ENCODE measurements around the gene MIS18A.

Gene MIS18A

DNA sequence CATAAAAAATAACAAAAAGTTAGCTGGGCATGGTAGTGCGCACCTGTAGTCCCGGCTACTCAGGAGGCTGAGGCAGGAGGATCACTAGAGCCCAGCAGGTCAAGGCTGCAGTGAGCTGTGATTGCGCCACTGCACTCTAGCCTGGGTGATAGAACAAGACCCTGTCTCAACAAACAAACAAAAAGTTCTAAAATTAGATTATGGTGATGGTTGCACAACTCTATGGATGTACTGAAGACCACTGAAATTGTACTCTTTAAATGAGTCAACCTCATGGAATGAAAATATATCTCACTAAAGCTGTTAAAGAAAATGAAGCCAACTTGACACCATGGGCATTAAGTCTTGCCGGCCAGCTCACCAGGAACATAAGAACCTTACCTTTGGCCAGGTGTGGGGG, 28.9 kb upstream of the MIS18A start:
- TF ChIP-seq, protein P1, sequence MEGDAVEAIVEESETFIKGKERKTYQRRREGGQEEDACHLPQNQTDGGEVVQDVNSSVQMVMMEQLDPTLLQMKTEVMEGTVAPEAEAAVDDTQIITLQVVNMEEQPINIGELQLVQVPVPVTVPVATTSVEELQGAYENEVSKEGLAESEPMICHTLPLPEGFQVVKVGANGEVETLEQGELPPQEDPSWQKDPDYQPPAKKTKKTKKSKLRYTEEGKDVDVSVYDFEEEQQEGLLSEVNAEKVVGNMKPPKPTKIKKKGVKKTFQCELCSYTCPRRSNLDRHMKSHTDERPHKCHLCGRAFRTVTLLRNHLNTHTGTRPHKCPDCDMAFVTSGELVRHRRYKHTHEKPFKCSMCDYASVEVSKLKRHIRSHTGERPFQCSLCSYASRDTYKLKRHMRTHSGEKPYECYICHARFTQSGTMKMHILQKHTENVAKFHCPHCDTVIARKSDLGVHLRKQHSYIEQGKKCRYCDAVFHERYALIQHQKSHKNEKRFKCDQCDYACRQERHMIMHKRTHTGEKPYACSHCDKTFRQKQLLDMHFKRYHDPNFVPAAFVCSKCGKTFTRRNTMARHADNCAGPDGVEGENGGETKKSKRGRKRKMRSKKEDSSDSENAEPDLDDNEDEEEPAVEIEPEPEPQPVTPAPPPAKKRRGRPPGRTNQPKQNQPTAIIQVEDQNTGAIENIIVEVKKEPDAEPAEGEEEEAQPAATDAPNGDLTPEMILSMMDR (conservative IDR thresholded peaks at IDR 0.05; ENCODE audit: low read depth): no peak
- no peak for DNase-seq (ENCODE audit: low spot score)
- ChIA-PET CTCF (interaction anchor here (0.7 kb wide), 1 partner anchor 294 kb away, joined by 4 read pairs; no protein-coding TSS in a partner anchor), POLR2A (ENCODE audit: low non-redundant PET) (no interaction called here)
- H3K27ac ChIP-seq: no peak overlapping the region

DNA sequence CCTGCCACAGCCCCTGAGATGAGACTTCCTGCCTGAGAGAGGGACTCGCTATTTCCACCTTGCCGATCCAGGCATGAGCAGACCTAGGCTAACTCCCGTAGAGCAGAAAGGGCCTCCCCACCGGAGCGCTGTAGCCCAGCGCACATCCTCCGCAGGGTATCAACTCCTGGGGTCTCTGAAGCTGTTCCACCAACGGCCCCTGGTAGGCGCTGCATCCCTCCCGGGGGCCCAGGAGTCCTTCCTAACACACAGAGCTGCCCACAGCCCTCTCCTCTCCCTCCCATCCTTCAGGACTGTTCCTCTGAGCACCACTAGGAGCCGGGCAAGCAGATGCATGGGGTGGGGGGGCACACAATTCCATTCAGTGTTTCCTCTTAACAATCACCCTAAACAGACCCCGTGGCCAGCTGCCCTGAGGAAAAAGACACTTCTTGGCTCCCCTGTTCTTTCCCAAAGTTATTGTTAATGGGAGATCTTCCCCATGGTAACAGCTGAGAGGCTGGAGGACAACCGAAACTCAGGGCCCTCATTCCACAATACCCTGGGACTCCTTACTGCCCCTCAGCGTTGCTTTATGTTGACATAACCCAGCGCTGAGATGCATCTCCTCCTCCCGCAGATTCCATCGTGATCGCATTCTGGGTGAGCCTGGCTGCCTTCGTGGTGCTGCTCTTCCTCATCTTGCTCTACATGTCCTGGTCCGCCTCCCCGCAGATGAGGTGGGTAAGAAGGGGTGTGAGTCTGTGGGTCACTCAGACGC, 27.4 kb upstream of the MIS18A start:
- no peak overlapping the region for H3K27ac ChIP-seq
- TF ChIP-seq, protein P1 (conservative IDR thresholded peaks at IDR 0.05; ENCODE audit: low read depth): no peak
- no peak for DNase-seq (ENCODE audit: low spot score)
- CTCF ChIA-PET: no interaction called here
- POLR2A ChIA-PET (ENCODE audit: low non-redundant PET): no interaction called here

DNA sequence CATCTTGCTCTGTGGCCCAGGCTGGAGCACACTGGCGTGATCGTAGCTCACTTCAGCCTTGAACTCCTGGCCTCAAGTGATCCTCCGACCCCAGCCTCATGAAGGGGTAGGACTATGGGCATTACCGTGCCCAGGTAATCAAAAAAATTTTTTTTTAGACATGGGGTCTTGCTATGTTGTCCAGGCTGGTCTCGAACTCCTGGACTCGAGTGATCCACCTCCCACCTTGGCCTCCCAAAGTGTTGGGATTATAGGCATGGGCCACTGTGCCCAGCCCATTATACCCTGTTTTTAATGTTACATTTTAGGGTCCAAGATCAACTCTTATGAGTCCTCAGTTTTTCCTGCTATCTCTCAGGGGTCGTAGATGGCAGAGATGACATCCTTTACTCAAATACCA, 26.1 kb upstream of the MIS18A start:
- CTCF ChIA-PET: no interaction called here
- no peak for DNase-seq (ENCODE audit: low spot score)

DNA sequence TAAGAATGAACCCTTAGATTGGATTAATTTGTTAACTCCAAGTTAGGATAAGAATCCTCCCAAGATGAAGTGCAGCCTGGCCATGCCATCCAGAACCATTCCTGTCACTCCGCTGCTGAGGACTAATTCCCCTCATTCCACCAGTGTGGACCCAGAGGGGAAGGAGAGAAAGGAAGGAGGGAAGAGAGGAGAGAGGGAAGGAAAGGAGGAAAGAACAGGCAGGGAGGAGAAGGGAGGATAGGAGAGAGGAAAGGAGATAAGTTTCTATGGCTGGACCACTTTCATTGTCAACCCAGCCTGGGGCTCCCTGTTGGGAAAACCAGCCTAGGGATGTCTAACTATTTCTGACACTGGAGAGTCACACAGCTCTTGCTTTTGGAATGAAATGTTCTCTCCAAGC, 24.5 kb upstream of the MIS18A start:
- no peak overlapping the region for H3K27ac ChIP-seq
- TF ChIP-seq, protein P1 (conservative IDR thresholded peaks at IDR 0.05; ENCODE audit: low read depth): no peak
- ChIA-PET CTCF (no interaction called here), POLR2A (ENCODE audit: low non-redundant PET) (no interaction called here)
- DNase-seq (ENCODE audit: low spot score): no peak

More for the DNA sequence above, 26.1 kb upstream of the MIS18A start:
- H3K27ac ChIP-seq: no peak overlapping the region
- TF ChIP-seq, protein P1 (conservative IDR thresholded peaks at IDR 0.05; ENCODE audit: low read depth): no peak
- POLR2A ChIA-PET (ENCODE audit: low non-redundant PET): no interaction called here

DNA sequence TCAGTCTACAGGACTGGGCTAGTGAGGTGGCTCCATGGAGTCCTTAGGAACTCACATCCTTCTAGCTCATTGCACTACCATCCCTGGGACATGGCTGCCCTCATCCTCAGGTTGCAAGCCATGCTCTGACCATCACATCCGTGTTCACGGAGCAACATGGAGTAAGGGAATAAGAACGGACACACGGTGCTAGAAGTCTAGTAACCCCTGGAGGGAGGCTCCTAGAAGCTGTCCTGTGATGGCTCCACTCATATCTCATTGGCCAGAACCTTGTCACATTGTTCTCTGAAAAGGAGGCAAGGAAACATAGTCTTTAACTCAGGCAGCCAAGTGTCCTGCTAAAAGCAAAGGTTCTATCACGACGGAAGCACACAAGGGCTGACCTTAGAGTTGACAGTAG, 23.7 kb upstream of the MIS18A start:
- ChIA-PET POLR2A (ENCODE audit: low non-redundant PET) (no interaction called here), CTCF (no interaction called here)
- no peak for DNase-seq (ENCODE audit: low spot score)

DNA sequence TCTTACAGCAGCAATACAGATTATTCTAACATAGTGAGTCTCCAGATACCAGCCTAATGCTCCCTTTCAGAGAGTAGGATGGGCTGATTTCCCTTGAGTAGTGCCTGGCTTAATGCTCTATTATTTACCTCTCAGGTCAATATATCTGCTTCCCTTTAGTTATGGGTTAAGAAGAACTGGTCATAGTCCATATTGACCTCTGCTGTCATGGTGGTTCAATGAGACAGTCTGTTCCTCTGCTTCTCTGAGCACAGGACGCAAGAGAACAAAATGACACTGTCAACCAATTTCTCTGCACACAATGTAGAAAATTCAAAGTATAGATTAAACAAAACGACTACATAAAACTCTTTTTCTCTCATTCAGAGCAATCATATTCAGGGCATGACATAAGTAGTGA, 22.7 kb upstream of the MIS18A start:
- POLR2A ChIA-PET (ENCODE audit: low non-redundant PET): no interaction called here
- DNase-seq (ENCODE audit: low spot score): no peak
- TF ChIP-seq, protein P1 (conservative IDR thresholded peaks at IDR 0.05; ENCODE audit: low read depth): no peak
- CTCF ChIA-PET: no interaction called here
- no peak overlapping the region for H3K27ac ChIP-seq

More for the DNA sequence above, 23.7 kb upstream of the MIS18A start:
- H3K27ac ChIP-seq: no peak overlapping the region
- TF ChIP-seq, protein P1 (conservative IDR thresholded peaks at IDR 0.05; ENCODE audit: low read depth): no peak

Measured in RWPE1 (cell line).